ENCODE measurements around the gene LY6G5B.

The LY6G5B gene

GRCh38 chr6:31702819-31703716 lies 33.3 kb downstream of the LY6G5B start, which contains the start of gene ABHD16A:
ABHD16A (minus strand) TSS chr6:31703324; CDS start chr6:31703281, 43 bp downstream.
- peak within 1 kb of the TSS; percentile 89 for H3K9ac ChIP-seq (ENCODE audit: low read length)
- H3K36me3 ChIP-seq (ENCODE audit: insufficient read depth, low read length) = peaks cover 6% of the 10 kb centered on the region; the same call in 1 of the 2 replicates
- peak within 1 kb of the TSS; percentile 30; the same call in 1 of the 2 replicates for H2AFZ ChIP-seq (ENCODE audit: low read length)

DNA sequence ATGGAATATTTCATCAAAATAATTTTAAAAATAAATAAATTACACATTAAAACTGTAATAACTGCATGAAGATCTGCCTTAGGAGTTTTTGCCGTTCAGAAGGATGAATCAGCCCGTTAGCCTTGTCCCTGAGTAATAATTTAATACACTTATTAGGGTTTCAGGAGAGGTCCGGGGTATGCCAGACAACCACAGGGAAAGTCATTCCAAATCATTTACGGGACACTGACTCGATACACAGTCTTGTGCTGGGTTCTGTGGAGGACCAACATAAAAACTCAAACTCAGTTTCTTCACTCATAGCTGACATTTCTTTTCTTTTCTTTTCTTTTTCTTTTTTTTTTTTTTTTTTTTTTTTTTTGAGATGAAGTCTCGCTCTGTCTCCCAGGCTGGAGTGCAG lies 36.2 kb downstream of the LY6G5B start:
- Histone ChIP-seq H3F3A (ENCODE audit: insufficient read depth, low read length) (no peaks in the 10 kb centered on the region), H3K36me3 (ENCODE audit: insufficient read depth, low read length) (no peaks in the 10 kb centered on the region), H3K27ac (ENCODE audit: low read depth, low read length, poor library complexity, severe bottlenecking) (no peak overlapping the region), H3K4me2 (ENCODE audit: low read length) (no peak overlapping the region), H3K9me2 (ENCODE audit: low read depth, low read length) (no peaks in the 10 kb centered on the region), H3K9ac (ENCODE audit: low read length) (no peak overlapping the region), H3K4me1 (ENCODE audit: insufficient read depth, low read length, severe bottlenecking) (peaks cover 21% of the 10 kb centered on the region), H3K27me3 (ENCODE audit: insufficient read depth, low read length) (0 out of 2 replicates have a peak, but pooled peaks cover 4% of the 10 kb centered on the region), H3K9me3 (ENCODE audit: low read length) (no peaks in the 10 kb centered on the region), H3K4me3 (ENCODE audit: low read depth, low read length, poor library complexity, severe bottlenecking) (no peak overlapping the region), H3K79me2 (ENCODE audit: insufficient read depth, low read length) (0 out of 2 replicates have a peak, but pooled peaks cover 5% of the 10 kb centered on the region), H4K20me1 (ENCODE audit: insufficient read depth, low read length) (no peaks in the 10 kb centered on the region), H2AFZ (ENCODE audit: low read length) (no peak overlapping the region)
- TF ChIP-seq, protein P1, sequence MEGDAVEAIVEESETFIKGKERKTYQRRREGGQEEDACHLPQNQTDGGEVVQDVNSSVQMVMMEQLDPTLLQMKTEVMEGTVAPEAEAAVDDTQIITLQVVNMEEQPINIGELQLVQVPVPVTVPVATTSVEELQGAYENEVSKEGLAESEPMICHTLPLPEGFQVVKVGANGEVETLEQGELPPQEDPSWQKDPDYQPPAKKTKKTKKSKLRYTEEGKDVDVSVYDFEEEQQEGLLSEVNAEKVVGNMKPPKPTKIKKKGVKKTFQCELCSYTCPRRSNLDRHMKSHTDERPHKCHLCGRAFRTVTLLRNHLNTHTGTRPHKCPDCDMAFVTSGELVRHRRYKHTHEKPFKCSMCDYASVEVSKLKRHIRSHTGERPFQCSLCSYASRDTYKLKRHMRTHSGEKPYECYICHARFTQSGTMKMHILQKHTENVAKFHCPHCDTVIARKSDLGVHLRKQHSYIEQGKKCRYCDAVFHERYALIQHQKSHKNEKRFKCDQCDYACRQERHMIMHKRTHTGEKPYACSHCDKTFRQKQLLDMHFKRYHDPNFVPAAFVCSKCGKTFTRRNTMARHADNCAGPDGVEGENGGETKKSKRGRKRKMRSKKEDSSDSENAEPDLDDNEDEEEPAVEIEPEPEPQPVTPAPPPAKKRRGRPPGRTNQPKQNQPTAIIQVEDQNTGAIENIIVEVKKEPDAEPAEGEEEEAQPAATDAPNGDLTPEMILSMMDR (IDR thresholded peaks at IDR 0.05; ENCODE audit: low read length) = no peak
- TF ChIP-seq EZH2 (IDR thresholded peaks at IDR 0.05; ENCODE audit: borderline replicate concordance, low read length) = no peak

More at GRCh38 chr6:31702819-31703716, 33.3 kb downstream of the LY6G5B start, which contains the start of gene ABHD16A:
- H3K4me1 ChIP-seq (ENCODE audit: insufficient read depth, low read length, severe bottlenecking) = peaks cover 23% of the 10 kb centered on the region
- peak within 1 kb of the TSS; percentile 85 for H3K4me3 ChIP-seq (ENCODE audit: low read depth, low read length, poor library complexity, severe bottlenecking)
- H3K27ac ChIP-seq (ENCODE audit: low read depth, low read length, poor library complexity, severe bottlenecking) = peak within 1 kb of the TSS; percentile 54
- TF ChIP-seq, protein P1 (IDR thresholded peaks at IDR 0.05; ENCODE audit: low read length) = no peak
- no peak for TF ChIP-seq EZH2 (IDR thresholded peaks at IDR 0.05; ENCODE audit: borderline replicate concordance, low read length)
- 0 out of 2 replicates have a peak, but pooled peaks cover 5% of the 10 kb centered on the region for H3K79me2 ChIP-seq (ENCODE audit: insufficient read depth, low read length)
- H3K9me3 ChIP-seq (ENCODE audit: low read length) = no peaks in the 10 kb centered on the region
- H3K27me3 ChIP-seq (ENCODE audit: insufficient read depth, low read length) = no peaks in the 10 kb centered on the region
- peak within 1 kb of the TSS; percentile 91 for H3K4me2 ChIP-seq (ENCODE audit: low read length)
- no peaks in the 10 kb centered on the region for H3K9me2 ChIP-seq (ENCODE audit: low read depth, low read length)
- no peaks in the 10 kb centered on the region for H4K20me1 ChIP-seq (ENCODE audit: insufficient read depth, low read length)
- no peaks in the 10 kb centered on the region for H3F3A ChIP-seq (ENCODE audit: insufficient read depth, low read length)

GRCh38 chr6:31706599-31706998 lies 36.8 kb downstream of the LY6G5B start, which contains the start of gene LY6G6F:
LY6G6F (plus strand) TSS chr6:31706866; CDS start chr6:31706907, 41 bp downstream.
- Histone ChIP-seq H4K20me1 (ENCODE audit: insufficient read depth, low read length) (no peaks in the 10 kb centered on the region), H3K36me3 (ENCODE audit: insufficient read depth, low read length) (no peaks in the 10 kb centered on the region), H3K27me3 (ENCODE audit: insufficient read depth, low read length) (0 out of 2 replicates have a peak, but pooled peaks cover 4% of the 10 kb centered on the region), H3K9ac (ENCODE audit: low read length) (no peak within 1 kb of the TSS), H3K27ac (ENCODE audit: low read depth, low read length, poor library complexity, severe bottlenecking) (no peak within 1 kb of the TSS), H3K79me2 (ENCODE audit: insufficient read depth, low read length) (0 out of 2 replicates have a peak, but pooled peaks cover 5% of the 10 kb centered on the region), H2AFZ (ENCODE audit: low read length) (no peak within 1 kb of the TSS), H3K4me2 (ENCODE audit: low read length) (no peak within 1 kb of the TSS), H3K9me2 (ENCODE audit: low read depth, low read length) (no peaks in the 10 kb centered on the region), H3K4me3 (ENCODE audit: low read depth, low read length, poor library complexity, severe bottlenecking) (no peak within 1 kb of the TSS), H3K4me1 (ENCODE audit: insufficient read depth, low read length, severe bottlenecking) (peaks cover 15% of the 10 kb centered on the region), H3F3A (ENCODE audit: insufficient read depth, low read length) (no peaks in the 10 kb centered on the region), H3K9me3 (ENCODE audit: low read length) (no peaks in the 10 kb centered on the region)
- TF ChIP-seq EZH2 (IDR thresholded peaks at IDR 0.05; ENCODE audit: borderline replicate concordance, low read length) = no peak
- TF ChIP-seq, protein P1 (IDR thresholded peaks at IDR 0.05; ENCODE audit: low read length) = no peak

Measured in OCI-LY1 (cell line).